ENCODE results near the gene PTPRN2.
A peak's percentile ranks its signal among the peaks of the same experiment; 100 is the strongest.

PTPRN2 gene

GRCh38 chr7:157577796-157578339 lies 1009.8 kb downstream of the PTPRN2 start:
- no peak for DNase-seq
- in situ Hi-C loops (cut with HindIII; ENCODE audit: low pct_ligation_motif_present, low pct_unique_long_range_greater_than_20kb, low sequenced_read_pairs) = no loop called here

- DNase-seq = no peak
- in situ Hi-C loops (cut with HindIII; ENCODE audit: low pct_ligation_motif_present, low pct_unique_long_range_greater_than_20kb, low sequenced_read_pairs) = no loop called here
These were observed 1010.6 kb downstream of the PTPRN2 start for GRCh38 chr7:157577061-157577460.

GRCh38 chr7:157576415-157576814 lies 1011.2 kb downstream of the PTPRN2 start:
- no peak for DNase-seq
- in situ Hi-C loops (cut with HindIII; ENCODE audit: low pct_ligation_motif_present, low pct_unique_long_range_greater_than_20kb, low sequenced_read_pairs) = no loop called here

GRCh38 chr7:157575777-157576176 lies 1011.8 kb downstream of the PTPRN2 start:
- DNase-seq = no peak
- in situ Hi-C loops (cut with HindIII; ENCODE audit: low pct_ligation_motif_present, low pct_unique_long_range_greater_than_20kb, low sequenced_read_pairs) = no loop called here

GRCh38 chr7:157574914-157575586 lies 1012.6 kb downstream of the PTPRN2 start:
- DNase-seq = no peak
- in situ Hi-C loops (cut with HindIII; ENCODE audit: low pct_ligation_motif_present, low pct_unique_long_range_greater_than_20kb, low sequenced_read_pairs) = no loop called here

GRCh38 chr7:157574120-157574825 lies 1013.4 kb downstream of the PTPRN2 start:
- in situ Hi-C loops (cut with HindIII; ENCODE audit: low pct_ligation_motif_present, low pct_unique_long_range_greater_than_20kb, low sequenced_read_pairs) = no loop called here
- DNase-seq = no peak

GRCh38 chr7:157573244-157573643 lies 1014.4 kb downstream of the PTPRN2 start:
- DNase-seq = no peak
- in situ Hi-C loops (cut with HindIII; ENCODE audit: low pct_ligation_motif_present, low pct_unique_long_range_greater_than_20kb, low sequenced_read_pairs) = no loop called here

- DNase-seq = no peak
- in situ Hi-C loops (cut with HindIII; ENCODE audit: low pct_ligation_motif_present, low pct_unique_long_range_greater_than_20kb, low sequenced_read_pairs) = no loop called here
These were observed 1015.0 kb downstream of the PTPRN2 start for GRCh38 chr7:157572622-157573021.

GRCh38 chr7:157570531-157571200 lies 1017.0 kb downstream of the PTPRN2 start:
- DNase-seq = no peak
- in situ Hi-C loops (cut with HindIII; ENCODE audit: low pct_ligation_motif_present, low pct_unique_long_range_greater_than_20kb, low sequenced_read_pairs) = no loop called here

- in situ Hi-C loops (cut with HindIII; ENCODE audit: low pct_ligation_motif_present, low pct_unique_long_range_greater_than_20kb, low sequenced_read_pairs) = no loop called here
- DNase-seq = no peak
These were observed 1017.7 kb downstream of the PTPRN2 start for GRCh38 chr7:157569967-157570366.

- DNase-seq = peak; percentile 46
- in situ Hi-C loops (cut with HindIII; ENCODE audit: low pct_ligation_motif_present, low pct_unique_long_range_greater_than_20kb, low sequenced_read_pairs) = no loop called here
These were observed 1018.6 kb downstream of the PTPRN2 start for GRCh38 chr7:157568770-157569584.

- in situ Hi-C loops (cut with HindIII; ENCODE audit: low pct_ligation_motif_present, low pct_unique_long_range_greater_than_20kb, low sequenced_read_pairs) = no loop called here
- no peak for DNase-seq
These were observed 1019.4 kb downstream of the PTPRN2 start for GRCh38 chr7:157568106-157568769.

- in situ Hi-C loops (cut with HindIII; ENCODE audit: low pct_ligation_motif_present, low pct_unique_long_range_greater_than_20kb, low sequenced_read_pairs) = no loop called here
- DNase-seq = no peak
These were observed 1020.0 kb downstream of the PTPRN2 start for GRCh38 chr7:157567666-157568065.

- in situ Hi-C loops (cut with HindIII; ENCODE audit: low pct_ligation_motif_present, low pct_unique_long_range_greater_than_20kb, low sequenced_read_pairs) = no loop called here
- no peak for DNase-seq
These were observed 1021.0 kb downstream of the PTPRN2 start for GRCh38 chr7:157566631-157567006.

GRCh38 chr7:157565981-157566630 lies 1021.5 kb downstream of the PTPRN2 start:
- in situ Hi-C loops (cut with HindIII; ENCODE audit: low pct_ligation_motif_present, low pct_unique_long_range_greater_than_20kb, low sequenced_read_pairs) = no loop called here
- no peak for DNase-seq

GRCh38 chr7:157565201-157565626 lies 1022.4 kb downstream of the PTPRN2 start:
- in situ Hi-C loops (cut with HindIII; ENCODE audit: low pct_ligation_motif_present, low pct_unique_long_range_greater_than_20kb, low sequenced_read_pairs) = no loop called here
- DNase-seq = no peak

GRCh38 chr7:157564517-157565177 lies 1023.0 kb downstream of the PTPRN2 start:
- in situ Hi-C loops (cut with HindIII; ENCODE audit: low pct_ligation_motif_present, low pct_unique_long_range_greater_than_20kb, low sequenced_read_pairs) = no loop called here

More at GRCh38 chr7:157564517-157565177, 1023.0 kb downstream of the PTPRN2 start:
- no peak for DNase-seq

All from ACHN (cell line).